Osteoblast (primary cell): ENCODE results near the gene CARMIL1. TPM values are rescaled to one million over a fixed set of nuclear protein-coding genes. Genes with fewer than 3 reads are reported as not detected.

Experiments used
- DNase-seq: peaks from one replicate; pipeline ENCODE4 v3.0.0; 2011; ENCODE audit warnings: low spot score, mixed read lengths; ENCODE audit not compliant: insufficient read length; ENCODE audit errors: missing footprints
- H2AFZ ChIP-seq: 2 replicates; pipeline ENCODE4 v1.6.0; 2011; ENCODE audit warnings: mild to moderate bottlenecking, low read length
- H3K27ac ChIP-seq: 2 replicates; pipeline ENCODE4 v1.5.1; 2011; ENCODE audit warnings: mild to moderate bottlenecking, low read depth, low read length, moderate library complexity
- H3K27me3 ChIP-seq: 2 replicates; pipeline ENCODE4 v1.6.0; 2012; ENCODE audit warnings: mild to moderate bottlenecking, control low read depth, inconsistent platforms, low read length, moderate library complexity; ENCODE audit not compliant: insufficient read depth
- H3K36me3 ChIP-seq: 2 replicates; pipeline ENCODE4 v1.5.1; 2011; ENCODE audit warnings: mild to moderate bottlenecking, low read length, control low read depth, moderate library complexity; ENCODE audit not compliant: insufficient read depth
- H3K4me1 ChIP-seq: 2 replicates; pipeline ENCODE4 v1.5.1; 2011; ENCODE audit warnings: mild to moderate bottlenecking, low read length, control low read depth, moderate library complexity; ENCODE audit not compliant: insufficient read depth
- H3K4me2 ChIP-seq: 2 replicates; pipeline ENCODE4 v1.6.0; 2011; ENCODE audit warnings: mild to moderate bottlenecking, low read length; ENCODE audit not compliant: insufficient read depth
- H3K4me3 ChIP-seq: fragments of 200-600 bp; sonication (generic); 3 replicates; pipeline ENCODE4 v1.5.1; 2012; ENCODE audit warnings: mild to moderate bottlenecking, low read length, inconsistent platforms; ENCODE audit not compliant: insufficient read depth
- H3K79me2 ChIP-seq: 2 replicates; pipeline ENCODE4 v1.6.0; 2012; ENCODE audit warnings: mild to moderate bottlenecking, low read length, control low read depth, inconsistent platforms; ENCODE audit not compliant: insufficient read depth
- H3K9me3 ChIP-seq: 2 replicates; pipeline ENCODE4 v1.5.1; 2011; ENCODE audit warnings: low read depth, low read length, control low read depth
- H4K20me1 ChIP-seq: 2 replicates; pipeline ENCODE4 v1.6.0; 2012; ENCODE audit warnings: mild to moderate bottlenecking, low read length, control low read depth; ENCODE audit not compliant: insufficient read depth
- total RNA-seq: library from RNA; depleted of rRNA; stranded (reverse); fragments of >200 nt; gene quantifications from 2 replicates; pipeline ENCODE4 v1.2.3, GENCODE V29; 2012
- TF ChIP-seq, protein P1 (sequence below): IDR thresholded peaks from 2 replicates; pipeline ENCODE4 v1.5.1; 2011; ENCODE audit warnings: mild to moderate bottlenecking, low read depth, low read length, moderate library complexity; ENCODE audit errors: extremely low read depth

The CARMIL1 gene
- total RNA-seq, 1 donor, result 25.7 TPM

DNA sequence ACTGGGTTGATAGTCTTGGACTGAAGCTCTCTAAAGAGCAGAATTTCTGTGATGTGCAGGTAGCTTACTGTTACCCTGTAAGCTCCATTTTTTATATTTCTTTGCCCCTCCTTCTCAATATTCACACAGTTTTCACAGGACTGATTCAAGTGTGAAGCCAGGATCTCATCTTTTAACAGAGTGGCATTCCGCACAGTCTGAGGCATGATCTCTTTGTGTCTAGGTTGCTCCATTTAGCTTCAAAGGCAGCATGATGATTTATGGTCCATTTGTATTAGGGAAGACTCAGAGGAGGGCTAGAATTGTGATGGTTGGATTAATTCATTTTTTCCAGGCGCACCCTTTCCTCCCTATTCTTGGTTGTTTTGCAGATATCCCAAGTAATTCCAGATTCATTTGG is 43.5 kb downstream of the CARMIL1 start:
- TF ChIP-seq, protein P1, sequence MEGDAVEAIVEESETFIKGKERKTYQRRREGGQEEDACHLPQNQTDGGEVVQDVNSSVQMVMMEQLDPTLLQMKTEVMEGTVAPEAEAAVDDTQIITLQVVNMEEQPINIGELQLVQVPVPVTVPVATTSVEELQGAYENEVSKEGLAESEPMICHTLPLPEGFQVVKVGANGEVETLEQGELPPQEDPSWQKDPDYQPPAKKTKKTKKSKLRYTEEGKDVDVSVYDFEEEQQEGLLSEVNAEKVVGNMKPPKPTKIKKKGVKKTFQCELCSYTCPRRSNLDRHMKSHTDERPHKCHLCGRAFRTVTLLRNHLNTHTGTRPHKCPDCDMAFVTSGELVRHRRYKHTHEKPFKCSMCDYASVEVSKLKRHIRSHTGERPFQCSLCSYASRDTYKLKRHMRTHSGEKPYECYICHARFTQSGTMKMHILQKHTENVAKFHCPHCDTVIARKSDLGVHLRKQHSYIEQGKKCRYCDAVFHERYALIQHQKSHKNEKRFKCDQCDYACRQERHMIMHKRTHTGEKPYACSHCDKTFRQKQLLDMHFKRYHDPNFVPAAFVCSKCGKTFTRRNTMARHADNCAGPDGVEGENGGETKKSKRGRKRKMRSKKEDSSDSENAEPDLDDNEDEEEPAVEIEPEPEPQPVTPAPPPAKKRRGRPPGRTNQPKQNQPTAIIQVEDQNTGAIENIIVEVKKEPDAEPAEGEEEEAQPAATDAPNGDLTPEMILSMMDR, result no peak
- no peak overlapping the region for H3K4me3 ChIP-seq
- no peaks in the 10 kb centered on the region for H3K36me3 ChIP-seq
- no peaks in the 10 kb centered on the region for H3K27me3 ChIP-seq
- H3K4me2 ChIP-seq, result no peak overlapping the region
- no peak for DNase-seq
- H4K20me1 ChIP-seq, result no peaks in the 10 kb centered on the region
- no peaks in the 10 kb centered on the region for H3K79me2 ChIP-seq
- H3K27ac ChIP-seq, result no peak overlapping the region
- H3K4me1 ChIP-seq, result peaks cover 4% of the 10 kb centered on the region
- no peaks in the 10 kb centered on the region for H3K9me3 ChIP-seq
- H2AFZ ChIP-seq, result no peak overlapping the region

DNA sequence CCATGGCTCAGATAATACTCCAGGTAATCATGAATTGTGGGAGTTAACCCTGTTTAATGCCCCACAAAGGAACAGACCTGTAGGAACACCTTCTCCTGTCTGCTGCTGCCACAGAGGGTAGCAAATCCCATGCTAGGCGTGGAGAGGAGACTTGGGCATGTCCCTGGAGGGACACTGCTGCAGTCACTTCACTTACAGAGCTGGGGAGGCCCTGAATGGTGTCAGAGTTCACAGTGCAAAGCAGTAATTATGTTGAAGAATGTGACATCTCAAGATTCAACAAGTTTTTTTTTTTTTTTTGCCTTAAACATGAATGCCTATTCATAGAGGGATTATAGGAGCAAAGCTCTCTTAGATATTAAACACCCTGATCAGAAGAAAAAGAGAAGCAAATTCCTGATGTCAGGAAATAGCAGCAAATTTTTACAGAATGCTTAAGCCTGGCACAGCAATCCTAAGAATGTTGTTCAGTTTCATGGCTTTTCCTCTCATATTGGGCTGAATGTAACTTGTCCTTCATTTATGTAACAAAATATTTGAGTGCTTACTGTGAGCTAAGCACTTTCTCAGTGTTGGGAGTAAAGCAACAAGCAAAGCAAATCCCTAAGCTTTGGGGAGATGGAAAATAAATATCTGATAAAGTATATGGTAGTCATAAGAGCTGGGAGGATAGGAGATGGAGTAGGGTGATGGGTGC is 45.0 kb downstream of the CARMIL1 start:
- no peaks in the 10 kb centered on the region for H3K36me3 ChIP-seq
- peaks cover 4% of the 10 kb centered on the region for H3K4me1 ChIP-seq
- H3K79me2 ChIP-seq, result no peaks in the 10 kb centered on the region
- H3K9me3 ChIP-seq, result no peaks in the 10 kb centered on the region
- no peak for DNase-seq
- no peaks in the 10 kb centered on the region for H4K20me1 ChIP-seq
- H3K4me2 ChIP-seq, result no peak overlapping the region
- TF ChIP-seq, protein P1, result no peak
- no peak overlapping the region for H3K4me3 ChIP-seq
- H3K27me3 ChIP-seq, result no peaks in the 10 kb centered on the region
- no peak overlapping the region for H3K27ac ChIP-seq
- no peak overlapping the region for H2AFZ ChIP-seq

DNA sequence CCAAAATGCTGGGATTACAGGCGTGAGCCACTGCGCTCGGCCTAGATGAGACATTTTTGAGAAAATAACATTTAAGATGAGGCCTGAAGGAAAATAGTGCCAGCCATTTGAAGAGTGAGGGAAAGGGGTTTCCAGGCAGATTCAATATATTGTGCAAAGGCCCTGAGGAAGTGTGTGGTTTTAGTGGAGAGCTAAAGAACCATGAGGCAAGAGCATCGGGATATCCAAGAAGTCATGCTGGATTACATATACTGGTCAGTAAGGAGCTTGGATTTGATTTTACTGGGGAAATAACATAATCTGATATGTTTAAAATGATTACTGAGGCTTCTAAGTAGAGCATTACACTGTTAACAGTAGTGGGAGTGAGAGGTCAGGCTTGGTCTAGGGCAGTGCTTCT is 47.0 kb downstream of the CARMIL1 start:
- H3K27me3 ChIP-seq, result no peaks in the 10 kb centered on the region
- no peaks in the 10 kb centered on the region for H3K36me3 ChIP-seq
- H3K4me2 ChIP-seq, result no peak overlapping the region
- H4K20me1 ChIP-seq, result no peaks in the 10 kb centered on the region
- H3K79me2 ChIP-seq, result peaks cover 4% of the 10 kb centered on the region
- H3K9me3 ChIP-seq, result no peaks in the 10 kb centered on the region
- peaks cover 5% of the 10 kb centered on the region for H3K4me1 ChIP-seq
- no peak for DNase-seq
- TF ChIP-seq, protein P1, result no peak
- H3K27ac ChIP-seq, result no peak overlapping the region
- no peak overlapping the region for H3K4me3 ChIP-seq
- H2AFZ ChIP-seq, result no peak overlapping the region

DNA sequence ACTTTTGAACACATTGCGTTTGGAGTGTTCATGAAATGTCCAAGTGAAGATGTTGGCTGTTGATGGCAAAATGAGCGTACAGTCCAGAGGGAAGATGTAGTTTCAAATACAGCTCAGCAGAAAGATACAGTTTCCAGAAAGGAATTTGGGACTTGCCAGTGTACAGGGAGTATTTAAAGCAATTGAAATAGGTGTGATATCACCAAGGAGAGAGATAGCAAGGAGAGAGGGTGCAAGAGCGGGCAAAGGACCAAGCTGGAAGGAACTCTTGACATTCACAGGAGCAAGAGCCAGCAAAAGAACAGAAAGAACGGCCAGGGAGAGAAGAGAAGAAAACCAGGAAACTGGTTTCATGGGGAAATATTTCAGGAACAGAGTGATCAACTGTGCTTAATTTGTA is 47.8 kb downstream of the CARMIL1 start:
- no peak overlapping the region for H3K27ac ChIP-seq
- H3K4me3 ChIP-seq, result no peak overlapping the region
- no peaks in the 10 kb centered on the region for H3K27me3 ChIP-seq
- H2AFZ ChIP-seq, result no peak overlapping the region
- no peak overlapping the region for H3K4me2 ChIP-seq
- DNase-seq, result no peak
- peaks cover 4% of the 10 kb centered on the region for H3K79me2 ChIP-seq
- TF ChIP-seq, protein P1, result no peak
- H4K20me1 ChIP-seq, result no peaks in the 10 kb centered on the region
- no peaks in the 10 kb centered on the region for H3K36me3 ChIP-seq
- no peaks in the 10 kb centered on the region for H3K9me3 ChIP-seq
- H3K4me1 ChIP-seq, result peaks cover 10% of the 10 kb centered on the region
